Kidney (tissue), 14 donors: ENCODE data around the gene OR10K1. TPM values are rescaled to one million over a fixed set of nuclear protein-coding genes. Genes with fewer than 3 reads are reported as not detected.

Source experiments
- DNase-seq, 5 donors: peaks; one replicate each; pipeline ENCODE4 v3.0.0-alpha.2; 2013 to 2020
- FAIRE-seq: peaks from 2 replicates; lab custom pipeline; 2012; peaks lifted over from hg19 to GRCh38; lab: Jason Lieb, UNC
- H3K27ac ChIP-seq, 2 donors: one replicate each; pipeline ENCODE4 v1.7.0; 2013; ENCODE audit warnings: low read depth in 2 of 2, low read length in 2 of 2, inconsistent platforms in 1 of 2
- H3K27me3 ChIP-seq: one replicate; pipeline ENCODE4 v1.7.1; 2013; ENCODE audit warnings: low read length, inconsistent platforms; ENCODE audit not compliant: control insufficient read depth, insufficient read depth
- H3K36me3 ChIP-seq, 3 donors: one replicate each; pipeline versions ENCODE4 v1.7.0 to v1.7.1; 2013; ENCODE audit warnings: low read length in 3 of 3, control low read depth in 1 of 3, inconsistent platforms in 1 of 3; ENCODE audit not compliant: insufficient read depth in 3 of 3, control insufficient read depth in 2 of 3
- H3K4me1 ChIP-seq, 3 donors: one replicate each; pipeline versions ENCODE4 v1.7.0 to v1.7.1; 2013; ENCODE audit warnings: low read length in 3 of 3, inconsistent platforms in 1 of 3, low read depth in 1 of 3; ENCODE audit not compliant: control insufficient read depth in 2 of 3, insufficient read depth in 2 of 3
- H3K4me3 ChIP-seq, 3 donors: one replicate each; pipeline versions ENCODE4 v1.7.0 to v1.8.1; 2013; ENCODE audit warnings: low read length in 3 of 3, control low read depth in 1 of 3, inconsistent platforms in 1 of 3
- H3K9ac ChIP-seq, 3 donors: one replicate each; pipeline versions ENCODE4 v1.7.0 to v1.7.1; 2013; ENCODE audit warnings: low read length in 3 of 3, control low read depth in 1 of 3, inconsistent platforms in 1 of 3
- H3K9me3 ChIP-seq, 3 donors: one replicate each; pipeline versions ENCODE4 v1.7.0 to v1.7.1; 2013; ENCODE audit warnings: low read length in 3 of 3, control low read depth in 1 of 3, inconsistent platforms in 1 of 3; ENCODE audit not compliant: control insufficient read depth in 2 of 3, insufficient read depth in 1 of 3
- CTCF ChIP-seq: IDR thresholded peaks from 3 replicates; pipeline ENCODE4 v1.5.1; 2012; ENCODE audit warnings: mild to moderate bottlenecking, moderate library complexity, borderline replicate concordance; ENCODE audit not compliant: insufficient read depth; ENCODE audit errors: extremely low read depth
- intact Hi-C: fragments of 100-400 bp; cut with DNase I; formaldehyde crosslinking; loops from one replicate; pipeline ENCODE4 v1.11.1; 2022
- polyA plus RNA-seq: library from polyadenylated mRNA; stranded (reverse); fragments of 350-450 nt; fragmentation: Illumina TruSeq; extraction: RNeasy Lipid Tissue Mini Kit (QIAGEN cat#74804); gene quantifications from one replicate; pipeline ENCODE4 v1.2.3, GENCODE V29; 2014; ENCODE audit warnings: low read depth, low replicate concordance; ENCODE audit not compliant: insufficient read depth
- total RNA-seq: library from RNA; stranded (reverse); fragmentation: NEBNext Ultra II Directional; extraction: Animal tissue kit (Norgen Biotek cat#: 25700); gene quantifications from one replicate; pipeline ENCODE4 v1.2.1, GENCODE V29; 2021
- donor health status: control.
- donor health status: control.
- donor health status: control.
- donor health status: control.
- donor health status: control.
- donor health status: DM: yes; HTN: yes; CAD: no.
- donor health status: Normal renal cell carcinoma (clear cell type).

The OR10K1 gene
- total and polyA plus RNA-seq, 2 donors from 2014 or later = not detected

- TF ChIP-seq CTCF = no peak
- FAIRE-seq (no peak), DNase-seq (no peak)
- Histone ChIP-seq H3K9me3 (no peaks in the 10 kb centered on the region), H3K9ac (no peak overlapping the region), H3K4me1 (no peaks in the 10 kb centered on the region), H3K27ac (no peak overlapping the region), H3K36me3 (no peaks in the 10 kb centered on the region), H3K4me3 (no peak overlapping the region), H3K27me3 (no peaks in the 10 kb centered on the region)
- intact Hi-C loops = no loop called here
These were observed 4.4 kb upstream of the OR10K1 start for GRCh38 chr1:158457246-158457645.

GRCh38 chr1:158458263-158458662 is 3.4 kb upstream of the OR10K1 start:
- DNase-seq (no peak), FAIRE-seq (no peak)
- Histone ChIP-seq H3K27me3 (no peaks in the 10 kb centered on the region), H3K9me3 (no peaks in the 10 kb centered on the region), H3K4me1 (no peaks in the 10 kb centered on the region), H3K4me3 (no peak overlapping the region), H3K27ac (no peak overlapping the region), H3K36me3 (no peaks in the 10 kb centered on the region), H3K9ac (no peak overlapping the region)
- intact Hi-C loops = no loop called here
- TF ChIP-seq CTCF = no peak

- no peak within 1 kb of the TSS for H3K4me3 ChIP-seq
- FAIRE-seq = no peak
- no peak within 1 kb of the TSS for H3K9ac ChIP-seq
- H3K4me1 ChIP-seq = no peaks in the 10 kb centered on the region
- no peaks in the 10 kb centered on the region for H3K27me3 ChIP-seq
- DNase-seq = no peak
- TF ChIP-seq CTCF = no peak
- no peaks in the 10 kb centered on the region for H3K36me3 ChIP-seq
- H3K27ac ChIP-seq = no peak within 1 kb of the TSS
- intact Hi-C loops = no loop called here
- peaks cover 0 to 2% (median 0%) of the 10 kb centered on the region in 3 donors for H3K9me3 ChIP-seq
These were observed 10.3 kb downstream of the OR10K1 start, which contains the start of gene OR10R2 for GRCh38 chr1:158471920-158472319. Gene OR10R2 (plus strand): TSS chr1:158472220. CDS start chr1:158472326, 106 bp downstream.

GRCh38 chr1:158485455-158485854 is 23.8 kb downstream of the OR10K1 start:
- intact Hi-C loops = no loop called here

More at GRCh38 chr1:158485455-158485854, 23.8 kb downstream of the OR10K1 start:
- DNase-seq = no peak
- Histone ChIP-seq H3K4me1 (no peaks in the 10 kb centered on the region), H3K9me3 (no peaks in the 10 kb centered on the region), H3K9ac (no peak overlapping the region), H3K36me3 (no peaks in the 10 kb centered on the region), H3K27ac (no peak overlapping the region), H3K27me3 (no peaks in the 10 kb centered on the region), H3K4me3 (no peak overlapping the region)
- no peak for FAIRE-seq
- no peak for TF ChIP-seq CTCF
